Tibial nerve (tissue), 3 donors: ENCODE results near the gene CRYBA2.

Experiments
- POLR2A ChIP-seq, 2 donors: fragments of 450-650 bp; IDR thresholded peaks; one replicate each; pipeline ENCODE4 v1.6.1; 2017; ENCODE audit warnings: antibody characterized with exemption in 2 of 2, mild to moderate bottlenecking in 2 of 2, moderate library complexity in 2 of 2
- TF ChIP-seq, protein P1 (sequence below), 5 experiments: fragments of 200-600 bp in 3 of 5; fragments of 450-650 bp in 2 of 5; sonication (generic) in 3 of 5; IDR thresholded peaks; one replicate each; pipeline ENCODE4 v1.5.1; 2016 to 2019; ENCODE audit warnings: antibody characterized with exemption in 5 of 5, mild to moderate bottlenecking in 3 of 5, moderate library complexity in 2 of 5

DNA sequence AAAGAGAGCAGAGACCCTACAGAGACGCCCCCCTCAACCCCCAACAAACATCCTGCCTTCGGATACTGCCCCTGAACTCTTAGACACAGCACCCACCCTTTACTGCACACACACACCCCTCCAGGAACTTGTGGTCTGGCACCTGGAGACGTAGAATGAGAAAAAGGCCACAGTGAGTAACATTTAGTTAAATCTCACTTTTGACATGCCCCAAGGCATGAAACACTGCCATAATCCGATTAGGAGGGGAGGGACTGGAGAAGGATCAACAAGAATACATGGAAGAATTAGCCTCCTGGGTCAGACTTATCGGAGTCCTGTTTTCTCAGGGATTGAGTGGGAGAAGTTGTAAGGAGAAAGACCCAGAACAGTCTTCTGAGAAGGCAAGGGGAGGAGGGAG lies 29.6 kb downstream of the CRYBA2 start:
- TF ChIP-seq, protein P1, sequence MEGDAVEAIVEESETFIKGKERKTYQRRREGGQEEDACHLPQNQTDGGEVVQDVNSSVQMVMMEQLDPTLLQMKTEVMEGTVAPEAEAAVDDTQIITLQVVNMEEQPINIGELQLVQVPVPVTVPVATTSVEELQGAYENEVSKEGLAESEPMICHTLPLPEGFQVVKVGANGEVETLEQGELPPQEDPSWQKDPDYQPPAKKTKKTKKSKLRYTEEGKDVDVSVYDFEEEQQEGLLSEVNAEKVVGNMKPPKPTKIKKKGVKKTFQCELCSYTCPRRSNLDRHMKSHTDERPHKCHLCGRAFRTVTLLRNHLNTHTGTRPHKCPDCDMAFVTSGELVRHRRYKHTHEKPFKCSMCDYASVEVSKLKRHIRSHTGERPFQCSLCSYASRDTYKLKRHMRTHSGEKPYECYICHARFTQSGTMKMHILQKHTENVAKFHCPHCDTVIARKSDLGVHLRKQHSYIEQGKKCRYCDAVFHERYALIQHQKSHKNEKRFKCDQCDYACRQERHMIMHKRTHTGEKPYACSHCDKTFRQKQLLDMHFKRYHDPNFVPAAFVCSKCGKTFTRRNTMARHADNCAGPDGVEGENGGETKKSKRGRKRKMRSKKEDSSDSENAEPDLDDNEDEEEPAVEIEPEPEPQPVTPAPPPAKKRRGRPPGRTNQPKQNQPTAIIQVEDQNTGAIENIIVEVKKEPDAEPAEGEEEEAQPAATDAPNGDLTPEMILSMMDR (IDR thresholded peaks at IDR 0.05), result no peak
- TF ChIP-seq POLR2A (IDR thresholded peaks at IDR 0.05), result no peak
